Activated T-cell treated with anti-CD3 and anti-CD28 coated beads for 24 hours (primary cell): ENCODE results near the gene DUOXA1.
"Not testable (repeated sequence)": the region's sequence is repeated elsewhere in the genome, so short reads cannot be mapped to it uniquely, and the experiment has no call there.

ENCODE experiments used
- DNase-seq: peaks from one replicate; pipeline ENCODE4 v3.0.0-alpha.2; 2020; ENCODE audit warnings: low read depth

Gene DUOXA1

GRCh38 chr15:45150997-45151396 lies 21.3 kb upstream of the DUOXA1 start:
- no peak for DNase-seq

- no peak for DNase-seq
Measured at GRCh38 chr15:45150481-45150880, 20.8 kb upstream of the DUOXA1 start.

GRCh38 chr15:45149060-45149459 lies 19.4 kb upstream of the DUOXA1 start:
- DNase-seq, result no peak

GRCh38 chr15:45148076-45149059 lies 18.7 kb upstream of the DUOXA1 start:
- no peak for DNase-seq

- DNase-seq, result no peak
Measured at GRCh38 chr15:45147606-45148005, 17.9 kb upstream of the DUOXA1 start.

GRCh38 chr15:45146405-45146804 lies 16.7 kb upstream of the DUOXA1 start:
- no peak for DNase-seq

GRCh38 chr15:45144775-45145174 lies 15.1 kb upstream of the DUOXA1 start:
- no peak for DNase-seq

- DNase-seq, result no peak
Measured at GRCh38 chr15:45143946-45144345, 14.3 kb upstream of the DUOXA1 start.

GRCh38 chr15:45143056-45143455 lies 13.4 kb upstream of the DUOXA1 start:
- DNase-seq, result no peak

GRCh38 chr15:45141386-45141785 lies 11.7 kb upstream of the DUOXA1 start:
- DNase-seq, result no peak

- DNase-seq, result no peak
Measured at GRCh38 chr15:45140557-45141250, 11.0 kb upstream of the DUOXA1 start.

GRCh38 chr15:45139770-45140169 lies 10.1 kb upstream of the DUOXA1 start:
- DNase-seq, result no peak

- DNase-seq, result no peak
Measured at GRCh38 chr15:45138814-45139765, 9.4 kb upstream of the DUOXA1 start.

- DNase-seq, result no peak
Measured at GRCh38 chr15:45137703-45138102, 8.0 kb upstream of the DUOXA1 start.

GRCh38 chr15:45136378-45136764 lies 6.7 kb upstream of the DUOXA1 start:
- no peak for DNase-seq

GRCh38 chr15:45135705-45136377 lies 6.2 kb upstream of the DUOXA1 start:
- not testable (repeated sequence) for DNase-seq

GRCh38 chr15:45134682-45135604 lies 5.3 kb upstream of the DUOXA1 start:
- no peak for DNase-seq

GRCh38 chr15:45134046-45134445 lies 4.4 kb upstream of the DUOXA1 start:
- DNase-seq, result no peak

- DNase-seq, result no peak
Measured at GRCh38 chr15:45133561-45133920, 3.9 kb upstream of the DUOXA1 start.

GRCh38 chr15:45132844-45133560 lies 3.3 kb upstream of the DUOXA1 start:
- DNase-seq, result no peak
